PC-9 (cell line): ENCODE data around the gene FOXP1. TPM values are rescaled to one million over a fixed set of nuclear protein-coding genes. Genes with fewer than 3 reads are reported as not detected.
"Not testable (repeated sequence)": the region's sequence is repeated elsewhere in the genome, so short reads cannot be mapped to it uniquely, and the experiment has no call there.

Experiments used
- BruUV-seq: library from RNA; stranded (reverse); fragments of 400-500 nt; replicated peaks from 2 replicates; lab custom pipeline; 2021; lab: Mats Ljungman, UMichigan
- CTCF ChIA-PET: fragments of 300-600 bp; sonication (Branson Sonifier 250); formaldehyde crosslinking; loops from one replicate; lab custom pipeline; 2022; ENCODE audit warnings: antibody characterized with exemption; lab: Charles Lee
- POLR2A ChIA-PET: fragments of 300-600 bp; sonication (Branson Sonifier 250); formaldehyde crosslinking; loops from one replicate; lab custom pipeline; 2022; ENCODE audit warnings: antibody characterized with exemption; ENCODE audit not compliant: unreplicated experiment; lab: Charles Lee
- DNase-seq, 2 experiments: peaks; one replicate each; pipeline versions ENCODE4 v3.0.0 to v3.0.0-alpha.2; 2015 to 2022; ENCODE audit warnings: mixed read lengths in 1 of 2
- H2AFZ ChIP-seq: fragments of 200-600 bp; sonication (generic); 2 replicates; pipeline ENCODE4 v1.8.1; 2017; ENCODE audit warnings: antibody characterized with exemption
- H3F3A ChIP-seq: fragments of 200-600 bp; sonication (generic); 2 replicates; pipeline ENCODE4 v1.8.1; 2017; ENCODE audit warnings: antibody characterized with exemption, mild to moderate bottlenecking, low read depth; ENCODE audit not compliant: insufficient read depth
- H3K27ac ChIP-seq: fragments of 200-600 bp; sonication (generic); 2 replicates; pipeline ENCODE4 v1.6.1; 2016; ENCODE audit warnings: mixed run types
- H3K27me3 ChIP-seq: fragments of 200-600 bp; sonication (generic); 2 replicates; pipeline ENCODE4 v1.6.1; 2016; ENCODE audit warnings: low read depth, mixed run types; ENCODE audit not compliant: insufficient read depth
- H3K36me3 ChIP-seq: fragments of 200-600 bp; sonication (generic); 2 replicates; pipeline ENCODE4 v1.6.1; 2016; ENCODE audit warnings: low read depth, mixed run types
- H3K4me1 ChIP-seq: fragments of 200-600 bp; sonication (generic); replicated peaks from 2 replicates; pipeline ENCODE4 v1.6.1; 2016; ENCODE audit warnings: mixed run types; ENCODE audit not compliant: insufficient read depth
- H3K4me2 ChIP-seq: fragments of 200-600 bp; sonication (generic); 2 replicates; pipeline ENCODE4 v1.6.1; 2017; ENCODE audit warnings: mixed run types
- H3K4me3 ChIP-seq: fragments of 200-600 bp; sonication (generic); 2 replicates; pipeline ENCODE4 v1.6.1; 2016; ENCODE audit warnings: mixed run types
- H3K79me2 ChIP-seq: fragments of 200-600 bp; sonication (generic); 2 replicates; pipeline ENCODE4 v1.6.1; 2017; ENCODE audit warnings: low read depth, mixed run types
- H3K9me2 ChIP-seq: fragments of 200-600 bp; sonication (generic); 2 replicates; pipeline ENCODE4 v1.8.1; 2017; ENCODE audit warnings: mild to moderate bottlenecking; ENCODE audit not compliant: insufficient read depth
- H3K9me3 ChIP-seq: fragments of 200-600 bp; sonication (generic); 2 replicates; pipeline ENCODE4 v1.8.1; 2016; ENCODE audit warnings: low read depth; ENCODE audit not compliant: insufficient read depth
- H4K20me1 ChIP-seq: fragments of 200-600 bp; sonication (generic); 2 replicates; pipeline ENCODE4 v1.8.1; 2017; ENCODE audit not compliant: insufficient read depth
- CTCF ChIP-seq: fragments of 200-600 bp; sonication (generic); conservative IDR thresholded peaks from 2 replicates; pipeline ENCODE4 v1.6.1; 2017; ENCODE audit warnings: mixed run types, antibody characterized with exemption, mild to moderate bottlenecking, moderate library complexity
- EZH2 ChIP-seq: fragments of 200-600 bp; sonication (generic); IDR thresholded peaks from 2 replicates; pipeline ENCODE4 v1.8.0; 2017; ENCODE audit warnings: antibody characterized with exemption, low read depth
- intact Hi-C: fragments of 100-400 bp; cut with micrococcal nuclease; formaldehyde crosslinking; loops from one replicate; pipeline ENCODE4 v1.10.0; 2022; ENCODE audit not compliant: unreplicated experiment
- total RNA-seq: library from RNA; stranded (reverse); gene quantifications from 2 replicates; pipeline ENCODE4 v1.2.3, GENCODE V29; 2021

Gene FOXP1
- total RNA-seq, 1 experiment from 2014 or later: 33.3 TPM

DNA sequence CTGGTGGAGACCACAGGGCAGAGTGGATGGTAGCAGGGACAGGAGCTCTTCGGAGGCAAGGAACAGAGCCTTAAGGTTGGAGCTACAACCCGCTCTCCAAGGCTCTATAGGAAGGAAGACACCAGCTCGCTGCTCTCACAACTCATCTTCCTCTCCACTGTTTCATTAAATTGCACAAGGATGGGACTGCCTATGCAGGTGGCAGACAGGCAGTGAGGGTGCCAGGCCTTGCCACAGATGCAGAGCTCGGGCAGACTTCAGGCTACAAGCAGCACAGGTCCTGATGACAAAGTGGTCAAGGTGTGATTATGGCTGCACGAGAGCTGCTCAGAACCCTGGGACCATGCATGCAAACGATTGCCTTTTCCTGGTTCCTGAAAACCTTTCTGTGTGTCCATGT is 144.6 kb downstream of the FOXP1 start:
- no peaks in the 10 kb centered on the region for H3K36me3 ChIP-seq
- no peaks in the 10 kb centered on the region for H3K9me3 ChIP-seq
- TF ChIP-seq EZH2 (no peak), CTCF (no peak)
- no peaks in the 10 kb centered on the region for H3F3A ChIP-seq
- no TSS peak for BruUV-seq
- H3K9me2 ChIP-seq: no peaks in the 10 kb centered on the region
- POLR2A ChIA-PET: no interaction called here
- H3K4me2 ChIP-seq: no peak overlapping the region
- H4K20me1 ChIP-seq: no peaks in the 10 kb centered on the region
- CTCF ChIA-PET: interaction anchor here (0.5 kb wide), 1 partner anchor 13 kb away, joined by 4 read pairs; no protein-coding TSS in a partner anchor
- no peaks in the 10 kb centered on the region for H3K4me1 ChIP-seq
- no peaks in the 10 kb centered on the region for H3K79me2 ChIP-seq
- intact Hi-C loops: no loop called here
- no peak overlapping the region for H2AFZ ChIP-seq
- no peak overlapping the region for H3K4me3 ChIP-seq
- no peak overlapping the region for H3K27ac ChIP-seq
- no peaks in the 10 kb centered on the region for H3K27me3 ChIP-seq
- DNase-seq: no peak

DNA sequence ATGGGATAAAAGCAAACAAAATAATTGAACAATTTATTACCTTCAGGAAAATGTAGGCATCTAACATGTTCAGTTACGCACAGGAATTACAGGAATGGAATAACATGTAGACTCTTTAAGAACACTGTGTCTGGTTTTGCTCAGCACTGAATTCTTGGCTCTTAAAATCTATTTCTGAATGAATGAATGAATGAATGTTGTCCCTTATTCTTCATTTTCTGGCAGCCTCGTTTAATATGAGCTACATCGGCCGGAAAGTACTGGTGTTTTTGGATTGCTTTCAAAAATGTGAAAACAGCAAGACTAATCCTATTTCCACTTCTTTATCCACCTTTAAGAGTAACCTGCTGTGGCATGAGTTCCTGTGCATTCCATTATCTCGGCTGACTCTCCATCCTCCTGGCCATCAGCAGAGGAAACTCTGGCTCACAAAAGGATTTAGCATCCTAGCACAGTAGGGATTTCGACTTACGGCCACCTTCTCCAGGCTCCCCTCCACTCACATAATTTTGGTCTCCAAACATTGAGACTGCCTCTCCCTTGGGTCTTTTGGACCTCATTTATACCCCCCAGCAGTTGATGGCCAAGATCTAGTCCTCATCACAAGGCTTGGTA is 145.3 kb downstream of the FOXP1 start:
- no peaks in the 10 kb centered on the region for H3F3A ChIP-seq
- H2AFZ ChIP-seq: no peak overlapping the region
- H4K20me1 ChIP-seq: no peaks in the 10 kb centered on the region
- TF ChIP-seq EZH2 (no peak), CTCF (no peak)
- H3K79me2 ChIP-seq: no peaks in the 10 kb centered on the region
- no peaks in the 10 kb centered on the region for H3K9me3 ChIP-seq
- intact Hi-C loops: no loop called here
- BruUV-seq: no TSS peak
- no peaks in the 10 kb centered on the region for H3K9me2 ChIP-seq
- H3K27me3 ChIP-seq: no peaks in the 10 kb centered on the region
- no peak overlapping the region for H3K4me3 ChIP-seq
- ChIA-PET CTCF (no interaction called here), POLR2A (no interaction called here)
- no peak overlapping the region for H3K4me2 ChIP-seq
- H3K36me3 ChIP-seq: no peaks in the 10 kb centered on the region
- DNase-seq: no peak
- no peak overlapping the region for H3K27ac ChIP-seq
- H3K4me1 ChIP-seq: no peaks in the 10 kb centered on the region

DNA sequence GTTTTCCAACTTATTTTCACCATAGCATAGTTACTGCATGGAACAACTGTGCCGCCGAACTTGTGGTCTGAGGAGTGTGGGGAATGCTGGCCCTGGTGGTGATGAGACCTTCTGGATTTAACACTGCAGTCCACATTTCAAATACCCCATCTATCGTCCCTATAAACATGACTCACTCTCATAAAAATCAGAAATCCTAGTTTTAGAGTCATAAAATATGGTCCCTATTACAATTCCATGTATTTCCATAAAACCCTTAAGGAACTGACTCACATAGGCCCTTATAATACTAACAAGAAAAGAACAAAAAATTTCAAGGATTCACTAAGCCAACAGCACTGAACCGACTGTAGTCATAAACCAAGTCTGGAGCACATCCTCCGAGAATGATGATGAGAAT is 147.2 kb downstream of the FOXP1 start:
- H3K27me3 ChIP-seq: no peaks in the 10 kb centered on the region
- H3K4me1 ChIP-seq: no peaks in the 10 kb centered on the region
- no peak overlapping the region for H2AFZ ChIP-seq
- H3K36me3 ChIP-seq: no peaks in the 10 kb centered on the region
- ChIA-PET POLR2A (no interaction called here), CTCF (no interaction called here)
- TF ChIP-seq CTCF: no peak
- TF ChIP-seq EZH2: no peak
- no peaks in the 10 kb centered on the region for H4K20me1 ChIP-seq
- intact Hi-C loops: no loop called here
- H3K9me3 ChIP-seq: no peaks in the 10 kb centered on the region
- H3K79me2 ChIP-seq: no peaks in the 10 kb centered on the region
- no TSS peak for BruUV-seq
- no peak overlapping the region for H3K4me3 ChIP-seq
- DNase-seq: no peak
- no peaks in the 10 kb centered on the region for H3F3A ChIP-seq
- no peak overlapping the region for H3K27ac ChIP-seq
- H3K4me2 ChIP-seq: no peak overlapping the region
- no peaks in the 10 kb centered on the region for H3K9me2 ChIP-seq

DNA sequence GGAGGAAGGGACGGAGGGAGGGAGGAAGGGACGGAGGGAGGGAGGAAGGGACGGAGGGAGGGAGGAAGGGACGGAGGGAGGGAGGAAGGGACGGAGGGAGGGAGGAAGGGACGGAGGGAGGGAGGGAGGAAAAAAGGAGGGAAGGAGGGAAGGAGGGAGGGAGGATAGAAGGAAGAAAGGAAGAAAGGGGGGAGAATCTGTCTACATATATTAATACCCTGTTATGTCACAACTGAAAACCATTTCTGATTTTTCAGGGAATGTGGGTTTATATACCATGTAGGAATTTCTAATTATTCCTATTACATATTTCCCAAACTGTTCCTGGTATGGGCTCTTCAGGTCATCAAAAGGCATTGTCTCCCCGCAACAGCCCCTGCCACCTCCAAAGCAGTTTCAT is 147.7 kb downstream of the FOXP1 start:
- POLR2A ChIA-PET, H3K9me2 ChIP-seq, H3K27ac ChIP-seq, intact Hi-C loops, H2AFZ ChIP-seq, H3K9me3 ChIP-seq, CTCF ChIA-PET, H3K4me3 ChIP-seq, H3K79me2 ChIP-seq, DNase-seq, H3K4me1 ChIP-seq, BruUV-seq, H4K20me1 ChIP-seq, H3F3A ChIP-seq, H3K36me3 ChIP-seq, H3K27me3 ChIP-seq, H3K4me2 ChIP-seq: not testable (repeated sequence)
